Measurements from ENCODE around the gene DEFB121.
"Not testable (repeated sequence)": the region's sequence is repeated elsewhere in the genome, so short reads cannot be mapped to it uniquely, and the experiment has no call there.

DEFB121 gene

DNA sequence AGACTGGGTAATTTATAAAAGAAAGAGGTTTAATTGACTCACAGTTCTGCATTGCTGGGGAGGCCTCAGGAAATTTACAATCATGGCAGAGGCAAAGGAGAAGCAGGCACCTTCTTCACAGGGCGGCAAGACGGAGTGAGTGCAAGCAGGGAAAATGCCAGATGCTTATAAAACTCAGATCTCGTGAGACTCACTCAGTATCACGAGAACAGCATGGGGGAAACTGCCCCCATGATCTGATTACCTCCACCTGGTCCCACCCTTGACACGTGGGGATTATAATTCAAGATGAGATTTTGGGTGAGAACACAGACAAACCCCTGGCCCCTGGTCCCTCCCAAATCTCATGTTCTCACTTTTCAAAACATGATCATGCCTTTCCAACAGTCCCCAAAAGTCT lies 41.7 kb downstream of the DEFB121 start:
- in situ Hi-C loops (cut with HindIII; ENCODE audit: low sequenced_read_pairs): not testable (repeated sequence)

DNA sequence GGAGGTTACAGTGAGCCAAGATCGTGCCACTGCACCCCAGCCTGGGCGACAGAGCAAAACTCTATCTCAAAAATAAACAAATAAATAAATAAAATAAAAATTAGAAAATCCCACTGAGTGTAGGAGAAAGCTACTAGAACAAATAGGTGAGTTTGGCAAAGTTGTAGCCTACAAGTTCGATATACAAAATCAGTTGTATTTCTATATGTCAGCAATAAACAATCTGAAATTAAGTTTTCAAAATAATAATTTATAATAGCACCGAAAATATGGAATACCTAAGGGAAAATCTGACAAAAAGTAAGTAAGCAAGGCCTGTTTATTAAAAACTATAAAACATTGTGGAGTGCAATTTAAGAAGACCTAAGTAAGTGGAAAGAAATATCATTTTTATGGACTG lies 42.7 kb downstream of the DEFB121 start:
- in situ Hi-C loops (cut with HindIII; ENCODE audit: low sequenced_read_pairs): no loop called here

DNA sequence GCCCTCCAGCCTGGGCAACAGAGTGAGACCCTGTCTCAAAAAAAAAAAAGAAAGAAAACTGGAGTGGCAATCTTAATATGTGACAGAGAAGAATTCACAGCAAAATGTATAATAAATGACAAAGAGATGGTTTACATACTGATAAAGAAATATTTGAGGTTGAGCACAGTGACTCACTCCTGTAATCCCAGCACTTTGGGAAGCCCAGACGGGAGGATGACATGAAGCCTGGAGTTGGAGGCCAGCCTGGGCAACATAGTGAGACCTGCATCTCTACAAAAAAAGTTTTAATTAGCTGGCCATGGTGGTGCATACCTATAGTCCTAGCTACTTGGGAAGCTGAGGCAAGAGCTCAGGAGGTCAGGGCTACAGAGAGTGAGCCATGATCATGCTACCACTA lies 50.0 kb downstream of the DEFB121 start:
- in situ Hi-C loops (cut with HindIII; ENCODE audit: low sequenced_read_pairs): no loop called here
